Smooth muscle cell of bladder (primary cell): Measurements from ENCODE around the gene KSR1. TPM values are rescaled to one million over a fixed set of nuclear protein-coding genes. Genes with fewer than 3 reads are reported as not detected.

ENCODE experiments used
- total RNA-seq: library from RNA; depleted of rRNA; stranded (reverse); fragments of >200 nt; gene quantifications from 2 replicates; pipeline ENCODE4 v1.2.3, GENCODE V29; 2014

KSR1 gene
- total RNA-seq, result 19.2 and 32.4 TPM in 2 replicates

GRCh38 chr17:27455914-27456680 is at the start of gene KSR1:
TSS of gene KSR1 (plus strand) at chr17:27456448. CDS start at chr17:27456644, 196 bp downstream.

GRCh38 chr17:27630607-27631410 is 174.6 kb downstream of the KSR1 start, which contains the start of gene LGALS9:
TSS of gene LGALS9 (plus strand) at chr17:27631188. CDS start at chr17:27631266, 78 bp downstream.

Other genes starting within 250 kb of the KSR1 start
- gene WSB1, start 162.3 kb upstream of the KSR1 start, total RNA-seq, result 130 and 238 TPM in 2 replicates
- gene LGALS9, start 174.7 kb downstream of the KSR1 start, total RNA-seq, result 1.8 and 3.1 TPM in 2 replicates